KOPT-K1 (cell line): Measurements from ENCODE around the gene SLC2A5.
"Not testable (repeated sequence)": the region's sequence is repeated elsewhere in the genome, so short reads cannot be mapped to it uniquely, and the experiment has no call there.

Experiments used
- H3K27ac ChIP-seq: fragments of 200-600 bp; sonication (generic); 2 replicates; pipeline ENCODE4 v1.5.1; 2016; ENCODE audit warnings: antibody characterized with exemption, mild to moderate bottlenecking, low read depth, low read length; ENCODE audit not compliant: poor library complexity, severe bottlenecking
- H3K36me3 ChIP-seq: fragments of 200-600 bp; sonication (generic); 2 replicates; pipeline ENCODE4 v1.5.1; 2017; ENCODE audit warnings: antibody characterized with exemption, mild to moderate bottlenecking, low read length, moderate library complexity; ENCODE audit not compliant: insufficient read depth
- H3K9me3 ChIP-seq: fragments of 200-600 bp; sonication (generic); 2 replicates; pipeline ENCODE4 v1.5.1; 2017; ENCODE audit warnings: antibody characterized with exemption, low read length, mild to moderate bottlenecking; ENCODE audit not compliant: insufficient read depth, poor library complexity, severe bottlenecking

The SLC2A5 gene

DNA sequence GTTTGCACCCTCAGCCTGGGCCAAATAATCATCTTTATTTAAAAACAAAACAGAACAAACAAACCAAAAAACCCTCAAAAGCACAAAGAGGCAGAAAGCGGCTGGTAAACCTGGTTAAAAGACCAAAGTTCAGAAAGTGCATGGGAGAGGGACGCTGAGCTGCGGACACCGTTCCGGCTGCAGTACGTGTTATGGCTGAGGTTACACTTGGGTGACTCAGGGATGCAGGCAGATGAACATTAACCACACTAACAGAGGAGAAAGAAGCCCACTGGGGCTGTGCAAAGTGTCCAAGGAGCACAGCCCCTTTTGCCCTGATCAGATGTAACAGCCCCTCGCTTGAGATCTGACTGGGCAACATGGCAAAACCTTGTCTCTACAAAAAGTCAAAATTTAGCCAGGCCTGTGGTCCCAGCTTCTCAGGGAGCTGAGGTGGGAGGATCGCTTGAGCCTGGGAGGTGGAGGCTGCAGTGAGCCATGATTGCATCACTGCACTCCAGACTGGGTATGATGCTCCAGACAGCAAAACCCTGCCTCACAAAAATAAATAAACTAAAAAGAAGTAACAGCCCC, 31.1 kb upstream of the SLC2A5 start:
- H3K9me3 ChIP-seq: no peaks in the 10 kb centered on the region
- peaks cover 4% of the 10 kb centered on the region; the same call in 1 of the 2 replicates for H3K36me3 ChIP-seq
- no peak overlapping the region for H3K27ac ChIP-seq

DNA sequence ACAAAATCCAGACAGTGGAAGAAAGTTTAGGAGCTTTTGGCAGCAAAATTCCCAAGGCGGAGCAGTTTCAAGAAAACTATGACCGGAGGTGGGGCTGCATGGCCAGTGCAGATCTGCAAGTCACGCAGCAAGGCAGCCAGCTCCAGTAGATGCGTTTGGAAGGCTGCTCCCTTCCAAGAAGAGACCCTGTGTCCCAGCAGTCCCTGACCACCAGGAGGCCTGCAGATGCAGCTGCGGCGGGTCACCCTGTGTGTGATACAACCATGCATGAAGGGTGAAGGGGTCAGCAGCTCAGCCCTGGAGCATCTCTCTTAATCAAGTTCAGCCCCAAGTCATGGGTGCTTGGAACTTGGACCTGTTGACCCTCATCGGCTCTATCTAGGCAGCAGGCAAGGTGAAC, 30.1 kb upstream of the SLC2A5 start:
- Histone ChIP-seq H3K36me3 (peaks cover 4% of the 10 kb centered on the region; the same call in 1 of the 2 replicates), H3K27ac (no peak overlapping the region), H3K9me3 (no peaks in the 10 kb centered on the region)

DNA sequence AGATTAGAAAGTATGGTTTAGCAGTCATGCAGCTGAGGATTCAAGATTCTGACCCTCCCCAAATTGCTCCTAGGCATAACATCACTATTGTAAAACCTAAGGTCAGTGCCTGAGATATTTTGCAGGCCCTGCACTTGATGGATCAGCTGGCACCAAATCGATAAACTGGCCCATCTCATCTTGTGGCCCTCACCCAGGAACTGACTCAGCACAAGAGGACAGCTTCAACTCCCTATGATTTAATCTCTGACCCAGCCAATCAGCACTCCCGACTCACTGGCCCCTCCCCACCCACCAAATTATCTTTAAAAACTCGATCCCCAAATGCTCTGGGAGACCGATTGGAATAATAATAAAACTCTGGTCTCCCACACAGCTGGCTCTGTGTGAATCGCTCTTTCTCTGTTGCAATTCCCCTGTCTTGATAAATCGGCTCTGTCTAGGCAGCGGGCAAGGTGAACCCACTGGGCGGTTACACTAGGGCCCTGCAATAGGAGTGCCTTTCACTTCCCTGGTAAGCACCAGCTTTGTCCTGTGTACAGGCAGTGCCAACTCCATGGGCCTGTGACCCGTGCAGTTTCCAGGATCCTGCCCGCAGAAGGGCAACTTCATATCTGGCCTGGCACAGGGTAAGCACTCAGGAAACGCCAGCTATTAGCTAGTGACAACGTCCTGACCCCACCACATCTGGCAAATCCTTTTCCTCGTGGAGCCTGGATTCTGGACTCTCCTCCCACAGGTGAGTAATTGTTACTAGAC, 28.7 kb upstream of the SLC2A5 start:
- Histone ChIP-seq H3K27ac (no peak overlapping the region), H3K36me3 (no peaks in the 10 kb centered on the region)

DNA sequence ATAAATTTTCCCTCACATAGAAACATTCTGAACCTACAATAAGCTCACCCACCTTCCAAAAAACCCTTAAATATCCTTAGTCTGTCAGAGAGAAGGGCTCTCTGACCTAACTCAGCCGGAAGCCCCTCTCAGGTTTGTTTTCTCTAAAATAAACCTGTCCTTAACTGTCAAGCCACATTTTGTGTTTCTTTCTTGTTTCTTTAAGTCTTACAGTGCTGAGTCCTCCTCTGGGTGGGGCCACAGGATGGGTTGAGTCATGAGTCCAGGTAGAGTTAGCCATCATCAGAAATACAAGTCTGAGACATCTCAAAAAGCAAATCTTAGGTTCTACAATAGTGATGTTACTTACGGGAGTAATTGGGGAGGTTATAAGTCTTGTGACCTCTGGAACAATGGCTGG, 26.4 kb upstream of the SLC2A5 start:
- Histone ChIP-seq H3K27ac (no peak overlapping the region), H3K36me3 (no peaks in the 10 kb centered on the region), H3K9me3 (no peaks in the 10 kb centered on the region)

More for the DNA sequence above, 28.7 kb upstream of the SLC2A5 start:
- no peaks in the 10 kb centered on the region for H3K9me3 ChIP-seq

DNA sequence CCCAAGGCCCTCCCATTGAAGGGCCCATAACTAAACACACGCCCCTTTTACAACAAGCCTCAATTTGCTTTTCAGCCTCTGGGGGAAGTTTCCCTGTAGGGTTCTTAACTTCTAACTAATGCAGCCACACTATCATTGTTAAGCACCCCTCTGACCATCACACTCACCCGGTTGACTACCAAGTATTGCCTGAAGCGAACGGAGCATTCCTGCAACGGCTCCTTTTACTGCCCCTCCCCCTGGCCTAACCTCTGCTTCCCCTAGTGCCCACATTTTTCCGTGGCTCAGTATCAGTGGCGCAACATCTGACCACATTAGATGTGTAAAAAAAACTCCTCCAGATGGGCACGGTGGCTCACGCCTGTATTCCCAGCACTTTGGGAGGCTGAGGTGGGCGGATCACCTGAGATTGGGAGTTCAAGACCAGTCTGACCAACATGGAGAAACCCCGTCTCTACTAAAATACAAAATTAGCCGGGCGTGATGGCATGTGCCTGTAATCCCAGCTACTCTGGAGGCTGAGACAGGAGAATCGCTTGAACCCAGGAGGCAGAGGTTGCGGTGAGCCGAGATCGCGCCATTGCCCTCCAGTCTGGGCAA, 24.7 kb upstream of the SLC2A5 start:
- H3K9me3 ChIP-seq, H3K27ac ChIP-seq, H3K36me3 ChIP-seq: not testable (repeated sequence)

DNA sequence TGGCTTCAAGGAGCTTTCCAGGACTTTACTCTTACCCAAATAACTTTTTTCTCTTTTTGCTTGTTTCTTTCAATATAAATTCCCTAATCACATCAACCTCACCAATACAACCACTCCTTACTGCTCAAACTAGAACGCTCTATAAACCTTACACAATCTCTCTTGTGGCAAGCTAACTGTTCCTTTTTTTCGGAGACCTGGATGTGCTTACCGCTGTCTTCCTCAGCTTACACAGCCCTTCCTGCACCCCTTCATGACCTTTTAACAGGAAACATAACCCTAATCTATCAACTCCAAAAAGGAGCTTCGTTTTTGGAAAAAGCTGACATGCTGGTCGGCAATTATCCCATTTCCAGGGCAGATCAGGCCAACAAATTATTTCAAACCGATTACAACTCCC, 24.1 kb upstream of the SLC2A5 start:
- no peak overlapping the region for H3K27ac ChIP-seq
- no peaks in the 10 kb centered on the region for H3K36me3 ChIP-seq
- no peaks in the 10 kb centered on the region for H3K9me3 ChIP-seq

DNA sequence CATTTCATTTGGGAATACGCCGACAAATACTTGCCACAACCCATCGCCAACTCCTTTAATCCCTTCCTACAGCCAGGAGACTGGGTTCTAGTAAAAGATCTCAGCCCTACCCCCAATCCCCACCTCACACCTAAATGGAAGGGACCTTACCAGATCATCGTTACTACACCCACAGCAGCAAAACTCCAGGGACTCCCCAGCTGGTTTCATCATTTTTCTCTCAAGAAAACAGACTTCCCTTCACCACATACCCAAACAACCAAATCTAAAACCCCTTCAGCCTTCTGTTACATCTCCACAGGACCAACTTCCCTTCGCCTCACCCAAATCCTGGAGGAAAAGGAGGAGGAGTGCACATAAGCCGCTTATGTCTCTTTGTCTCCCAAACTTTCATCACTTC, 23.7 kb upstream of the SLC2A5 start:
- H3K9me3 ChIP-seq: no peaks in the 10 kb centered on the region
- no peak overlapping the region for H3K27ac ChIP-seq
- no peaks in the 10 kb centered on the region for H3K36me3 ChIP-seq

DNA sequence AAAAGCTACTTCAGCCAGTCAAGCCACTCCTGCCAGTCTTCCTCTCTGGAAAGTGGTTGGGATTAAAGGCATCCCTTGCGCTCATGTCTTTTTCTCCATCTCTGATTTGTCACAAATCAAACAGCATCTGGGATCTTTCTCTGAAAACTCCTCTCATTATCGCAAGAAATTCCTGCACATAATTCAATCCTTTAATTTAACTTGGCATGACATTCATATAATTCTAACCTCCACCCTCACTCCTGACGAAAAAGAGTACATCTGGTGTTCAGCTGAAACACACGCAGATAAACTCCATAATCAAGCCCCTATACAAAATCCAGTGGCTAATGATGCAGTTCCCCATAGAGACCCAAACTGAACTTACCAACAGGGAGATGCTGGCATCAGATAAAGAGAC, 19.4 kb upstream of the SLC2A5 start:
- no peaks in the 10 kb centered on the region for H3K36me3 ChIP-seq
- no peak overlapping the region for H3K27ac ChIP-seq
- no peaks in the 10 kb centered on the region for H3K9me3 ChIP-seq

DNA sequence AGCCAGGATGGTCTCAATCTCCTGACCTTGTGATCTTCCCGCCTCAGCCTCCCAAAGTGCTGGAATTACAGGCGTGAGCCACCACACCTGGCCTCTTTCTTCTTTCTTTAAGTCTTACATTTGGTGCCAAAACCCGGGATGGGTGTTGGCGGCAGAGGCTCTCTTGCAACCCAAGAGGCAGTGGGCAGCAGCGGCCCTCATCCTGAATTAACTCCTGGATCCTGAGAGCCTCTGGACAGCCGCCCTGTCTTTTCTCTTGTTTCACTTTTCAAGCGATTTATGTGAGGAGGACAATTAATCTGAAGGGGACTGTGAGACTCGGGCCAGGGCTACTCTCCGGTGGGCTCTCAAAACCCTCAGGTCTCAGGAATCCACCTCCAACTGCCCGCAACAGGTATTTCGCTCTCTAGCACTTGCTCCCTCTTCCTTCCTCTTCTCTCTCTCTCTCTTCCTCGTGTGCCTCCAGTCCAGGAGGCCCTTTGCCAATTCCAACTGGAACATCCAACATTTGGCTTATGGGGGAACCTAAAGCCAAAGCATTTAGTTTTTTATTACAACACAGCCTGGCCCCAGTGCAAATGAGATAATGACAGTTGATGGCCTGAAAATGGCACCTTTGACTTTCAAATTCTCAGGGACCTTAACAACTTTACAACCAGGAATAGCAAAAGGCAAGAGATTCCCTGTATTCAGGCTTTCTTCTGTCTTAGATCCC, 18.1 kb upstream of the SLC2A5 start:
- no peaks in the 10 kb centered on the region for H3K9me3 ChIP-seq
- H3K27ac ChIP-seq: no peak overlapping the region
- H3K36me3 ChIP-seq: no peaks in the 10 kb centered on the region

DNA sequence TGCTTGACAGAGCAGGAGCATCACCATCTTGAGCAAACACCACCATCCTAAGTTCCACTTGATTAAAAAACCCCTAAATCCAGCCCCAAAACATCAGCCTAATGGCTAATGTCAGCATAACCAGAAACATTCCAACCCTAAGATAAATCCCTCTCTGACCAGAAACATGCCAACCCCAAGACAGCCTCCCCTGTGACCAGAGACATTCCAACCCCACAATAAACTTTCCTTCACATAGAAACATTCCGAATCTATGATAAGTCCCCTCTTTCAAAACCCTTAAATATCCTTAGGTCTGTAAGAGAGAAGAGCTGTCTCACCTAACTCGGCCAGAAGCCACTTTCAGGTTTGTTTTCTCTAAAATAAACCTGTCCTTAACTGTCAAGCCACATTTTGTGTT, 17.4 kb upstream of the SLC2A5 start:
- Histone ChIP-seq H3K27ac (no peak overlapping the region), H3K36me3 (no peaks in the 10 kb centered on the region)

DNA sequence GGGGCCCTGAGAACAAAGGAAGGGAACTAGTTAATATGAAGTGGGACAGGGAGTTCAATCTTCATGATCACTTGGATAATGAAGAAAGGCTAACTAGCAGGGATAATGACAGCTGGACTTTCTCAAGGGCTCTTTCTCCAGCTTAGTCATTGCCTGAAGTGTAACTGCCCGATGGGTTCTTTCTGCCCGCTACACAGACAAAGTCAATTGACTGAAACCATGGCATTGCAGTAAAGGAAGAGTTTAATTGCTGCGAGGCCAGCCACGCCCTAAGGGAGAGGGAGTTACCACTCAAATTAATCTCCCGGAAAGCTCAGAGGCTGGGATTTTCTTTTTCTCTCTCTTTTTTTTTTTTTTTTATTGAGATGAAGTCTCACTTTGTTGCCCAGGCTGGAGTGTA, 16.6 kb upstream of the SLC2A5 start:
- Histone ChIP-seq H3K27ac (no peak overlapping the region), H3K36me3 (no peaks in the 10 kb centered on the region), H3K9me3 (no peaks in the 10 kb centered on the region)

More for the DNA sequence above, 17.4 kb upstream of the SLC2A5 start:
- no peaks in the 10 kb centered on the region for H3K9me3 ChIP-seq

DNA sequence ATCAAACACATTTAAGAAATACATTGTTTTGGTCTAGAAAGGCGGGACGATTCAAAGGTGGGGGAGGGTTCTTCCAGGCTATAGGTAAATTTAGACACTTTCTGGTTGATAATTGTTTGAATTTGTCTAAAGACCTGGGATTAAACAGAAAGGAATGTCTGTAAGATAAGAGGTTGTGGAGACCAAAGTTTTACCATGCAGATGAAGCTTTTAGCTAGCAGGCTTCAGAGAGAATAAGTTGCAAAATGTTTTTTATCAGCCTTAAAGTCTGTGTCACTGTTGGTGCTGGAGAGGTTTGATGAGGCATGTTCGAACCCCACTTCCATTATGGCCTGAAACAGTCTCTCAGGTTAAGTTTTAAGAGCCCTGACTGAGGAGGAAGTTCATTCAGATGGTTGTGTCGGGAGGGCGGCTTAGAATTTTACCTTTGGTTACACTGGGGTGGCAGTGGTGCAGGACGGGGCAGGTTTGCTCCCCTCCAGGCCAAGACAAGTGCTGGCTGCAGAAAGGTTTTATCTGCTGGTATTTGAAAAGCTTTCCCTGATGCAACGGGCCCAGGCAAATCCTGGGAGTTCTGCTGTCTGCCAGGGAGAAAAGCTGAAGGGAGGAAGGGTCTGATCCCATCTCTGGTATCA, 16.0 kb upstream of the SLC2A5 start:
- Histone ChIP-seq H3K36me3 (no peaks in the 10 kb centered on the region), H3K27ac (no peak overlapping the region), H3K9me3 (no peaks in the 10 kb centered on the region)

DNA sequence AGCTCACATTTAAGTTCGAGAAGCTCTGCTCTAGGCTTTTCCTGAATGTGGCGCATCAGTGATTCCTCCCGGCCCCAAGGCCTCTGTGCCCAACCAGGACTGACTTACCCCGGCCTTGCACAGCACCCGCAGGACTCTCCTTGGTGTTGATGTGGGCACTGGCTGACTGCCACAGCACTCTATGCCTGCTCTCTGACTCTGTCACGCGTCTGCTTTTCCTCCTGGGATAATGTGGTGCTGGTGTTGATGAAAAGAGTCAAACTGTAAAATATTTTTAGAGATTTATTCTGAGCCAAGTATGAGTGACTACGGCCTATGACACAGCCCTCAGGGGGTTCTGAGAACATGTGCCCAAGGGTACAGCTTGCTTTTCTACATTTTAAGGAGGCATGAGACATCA, 15.5 kb upstream of the SLC2A5 start:
- Histone ChIP-seq H3K27ac (no peak overlapping the region), H3K9me3 (no peaks in the 10 kb centered on the region)

DNA sequence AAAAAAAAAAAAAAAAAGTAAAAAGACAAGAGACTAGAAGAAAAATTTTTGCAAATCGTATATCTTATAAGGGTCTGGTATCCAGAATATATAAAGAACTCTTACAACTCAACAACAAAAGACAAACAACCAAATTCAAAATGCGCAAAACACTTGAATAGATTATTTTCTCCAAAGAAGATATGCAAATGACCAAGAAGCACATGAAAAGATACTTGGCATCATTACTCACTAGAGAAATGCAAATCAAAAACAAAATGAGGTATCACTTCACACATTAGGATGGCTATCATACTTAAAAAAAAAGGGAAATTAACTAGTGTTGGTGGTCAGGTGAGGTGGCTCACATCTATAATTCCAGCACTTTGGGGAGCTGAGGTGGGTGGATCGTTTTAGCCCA, 12.0 kb upstream of the SLC2A5 start:
- Histone ChIP-seq H3K9me3 (no peaks in the 10 kb centered on the region), H3K27ac (no peak overlapping the region), H3K36me3 (no peaks in the 10 kb centered on the region)

More for the DNA sequence above, 15.5 kb upstream of the SLC2A5 start:
- H3K36me3 ChIP-seq: no peaks in the 10 kb centered on the region

DNA sequence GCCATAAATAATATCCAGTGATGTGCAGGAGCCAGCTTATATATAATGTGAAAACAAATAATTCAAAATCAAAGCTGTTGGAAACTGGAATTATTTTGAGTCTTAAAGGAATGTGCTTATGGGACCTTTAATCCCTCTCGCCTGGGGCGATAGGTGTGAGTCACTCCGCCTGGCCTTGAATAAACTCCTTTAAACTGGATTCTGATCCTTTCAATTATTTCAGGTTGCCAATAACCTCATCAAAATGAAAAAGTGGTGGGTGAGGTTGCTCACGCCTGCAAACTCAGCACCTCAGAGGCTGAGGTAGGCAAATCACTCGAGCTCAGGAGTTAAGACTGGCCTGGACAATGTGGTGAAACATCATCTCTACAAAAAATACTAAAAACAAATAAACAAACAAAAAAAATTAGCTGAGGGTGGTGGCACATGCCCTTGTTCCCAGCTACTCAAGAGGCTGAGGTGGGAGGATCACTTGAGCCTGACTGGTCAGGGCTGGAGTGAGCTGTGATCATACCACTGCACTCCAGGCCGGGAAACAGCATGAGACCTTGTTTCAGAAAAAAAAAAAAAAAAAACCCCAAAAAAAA, 11.4 kb upstream of the SLC2A5 start:
- no peaks in the 10 kb centered on the region for H3K36me3 ChIP-seq
- no peaks in the 10 kb centered on the region for H3K9me3 ChIP-seq
- no peak overlapping the region for H3K27ac ChIP-seq
